ENCODE data around the gene IFI6.
A peak's percentile ranks its signal among the peaks of the same experiment; 100 is the strongest.
"Not testable (repeated sequence)": the region's sequence is repeated elsewhere in the genome, so short reads cannot be mapped to it uniquely, and the experiment has no call there.

Gene IFI6

GRCh38 chr1:27671964-27672749 is at the start of gene IFI6:
Gene IFI6 (minus strand): TSS chr1:27672192. CDS start chr1:27669314, 2,878 bp downstream.
- peak; percentile 34 to 36 for DNase-seq (ENCODE audit: low read depth in 2 of 2)

- DNase-seq (ENCODE audit: low read depth in 2 of 2), result no peak
These were observed 47.6 kb upstream of the IFI6 start for GRCh38 chr1:27719286-27720251.

GRCh38 chr1:27716262-27716895 is 44.4 kb upstream of the IFI6 start:
- DNase-seq (ENCODE audit: low read depth in 2 of 2), result no peak

- DNase-seq (ENCODE audit: low read depth in 2 of 2), result no peak
These were observed 42.0 kb upstream of the IFI6 start for GRCh38 chr1:27713869-27714513.

GRCh38 chr1:27713139-27713725 is 41.2 kb upstream of the IFI6 start:
- no peak for DNase-seq (ENCODE audit: low read depth in 2 of 2)

GRCh38 chr1:27710574-27710973 is 38.6 kb upstream of the IFI6 start:
- no peak for DNase-seq (ENCODE audit: low read depth in 2 of 2)

- DNase-seq (ENCODE audit: low read depth in 2 of 2), result no peak
These were observed 33.6 kb upstream of the IFI6 start for GRCh38 chr1:27705545-27705944.

GRCh38 chr1:27704958-27705357 is 33.0 kb upstream of the IFI6 start:
- no peak for DNase-seq (ENCODE audit: low read depth in 2 of 2)

GRCh38 chr1:27696835-27697234 is 24.8 kb upstream of the IFI6 start:
- not testable (repeated sequence) for DNase-seq (ENCODE audit: low read depth in 2 of 2)

GRCh38 chr1:27690183-27690582 is 18.2 kb upstream of the IFI6 start:
- DNase-seq (ENCODE audit: low read depth in 2 of 2), result no peak

GRCh38 chr1:27689423-27690173 is 17.6 kb upstream of the IFI6 start:
- no peak for DNase-seq (ENCODE audit: low read depth in 2 of 2)

- DNase-seq (ENCODE audit: low read depth in 2 of 2), result no peak
These were observed 15.9 kb upstream of the IFI6 start for GRCh38 chr1:27687906-27688305.

GRCh38 chr1:27686223-27686990 is 14.4 kb upstream of the IFI6 start:
- DNase-seq (ENCODE audit: low read depth in 2 of 2), result no peak

GRCh38 chr1:27684176-27684575 is 12.2 kb upstream of the IFI6 start:
- no peak for DNase-seq (ENCODE audit: low read depth in 2 of 2)

- no peak for DNase-seq (ENCODE audit: low read depth in 2 of 2)
These were observed 10.5 kb upstream of the IFI6 start for GRCh38 chr1:27682351-27682944.

- not testable (repeated sequence) for DNase-seq (ENCODE audit: low read depth in 2 of 2)
These were observed 9.6 kb upstream of the IFI6 start for GRCh38 chr1:27681580-27681979.

- not testable (repeated sequence) for DNase-seq (ENCODE audit: low read depth in 2 of 2)
These were observed 8.3 kb upstream of the IFI6 start for GRCh38 chr1:27680225-27680791.

GRCh38 chr1:27678747-27679146 is 6.8 kb upstream of the IFI6 start:
- no peak for DNase-seq (ENCODE audit: low read depth in 2 of 2)

GRCh38 chr1:27676410-27676809 is 4.4 kb upstream of the IFI6 start:
- no peak for DNase-seq (ENCODE audit: low read depth in 2 of 2)

All from stimulated activated CD4-positive, alpha-beta T cell treated with anti-CD3 and anti-CD28 coated beads, Interleukin-1b, Interleukin-23, amount 100 ng/mL, for 1 hour (primary cell).